Measurements from ENCODE around the gene EFCC1. TPM values are rescaled to one million over a fixed set of nuclear protein-coding genes. Genes with fewer than 3 reads are reported as not detected.

The EFCC1 gene
- total RNA-seq, 2 experiments from 2014 or later = not detected

DNA sequence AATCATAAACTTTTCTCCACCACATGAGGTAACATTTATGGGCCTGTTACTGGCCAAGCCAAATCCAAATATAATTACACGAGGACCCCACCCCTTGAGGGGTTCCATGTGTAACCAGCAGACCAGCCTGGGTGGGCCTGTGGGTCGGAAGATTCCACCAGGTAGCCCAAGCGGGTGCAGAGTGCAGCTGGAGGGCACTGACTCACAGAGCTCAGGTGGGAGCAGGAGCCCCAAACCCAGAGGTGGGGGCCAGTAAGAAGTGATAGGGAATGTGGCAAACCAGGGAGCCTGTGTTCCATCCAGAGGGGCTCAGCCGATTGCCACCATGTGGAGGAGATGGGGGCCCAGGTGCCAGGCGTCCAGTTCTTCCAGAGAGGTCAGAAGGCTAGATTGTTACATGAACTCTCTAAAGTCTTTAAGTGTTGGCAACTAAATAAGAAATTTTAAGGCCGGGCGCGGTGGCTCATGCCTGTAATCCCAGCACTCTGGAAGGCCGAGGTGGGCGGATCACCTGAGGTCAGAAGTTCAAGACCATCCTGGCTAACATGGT, 62.1 kb downstream of the EFCC1 start:
- H3K27ac ChIP-seq (ENCODE audit: low read depth, low read length, poor library complexity, severe bottlenecking) = no peak overlapping the region
- peaks cover 14% of the 10 kb centered on the region for H3K4me1 ChIP-seq (ENCODE audit: insufficient read depth, low read length, poor library complexity, severe bottlenecking)
- no peaks in the 10 kb centered on the region for H3K9me2 ChIP-seq (ENCODE audit: insufficient read depth, low read length)
- no peak overlapping the region for H3K4me3 ChIP-seq (ENCODE audit: low read depth, low read length, poor library complexity, severe bottlenecking)
- no TSS peak for BruUV-seq (replicated peaks)
- TF ChIP-seq, protein P1, sequence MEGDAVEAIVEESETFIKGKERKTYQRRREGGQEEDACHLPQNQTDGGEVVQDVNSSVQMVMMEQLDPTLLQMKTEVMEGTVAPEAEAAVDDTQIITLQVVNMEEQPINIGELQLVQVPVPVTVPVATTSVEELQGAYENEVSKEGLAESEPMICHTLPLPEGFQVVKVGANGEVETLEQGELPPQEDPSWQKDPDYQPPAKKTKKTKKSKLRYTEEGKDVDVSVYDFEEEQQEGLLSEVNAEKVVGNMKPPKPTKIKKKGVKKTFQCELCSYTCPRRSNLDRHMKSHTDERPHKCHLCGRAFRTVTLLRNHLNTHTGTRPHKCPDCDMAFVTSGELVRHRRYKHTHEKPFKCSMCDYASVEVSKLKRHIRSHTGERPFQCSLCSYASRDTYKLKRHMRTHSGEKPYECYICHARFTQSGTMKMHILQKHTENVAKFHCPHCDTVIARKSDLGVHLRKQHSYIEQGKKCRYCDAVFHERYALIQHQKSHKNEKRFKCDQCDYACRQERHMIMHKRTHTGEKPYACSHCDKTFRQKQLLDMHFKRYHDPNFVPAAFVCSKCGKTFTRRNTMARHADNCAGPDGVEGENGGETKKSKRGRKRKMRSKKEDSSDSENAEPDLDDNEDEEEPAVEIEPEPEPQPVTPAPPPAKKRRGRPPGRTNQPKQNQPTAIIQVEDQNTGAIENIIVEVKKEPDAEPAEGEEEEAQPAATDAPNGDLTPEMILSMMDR (conservative IDR thresholded peaks at IDR 0.05; ENCODE audit: low read length) = no peak
- TF ChIP-seq EZH2phosphoT487 (IDR thresholded peaks at IDR 0.05; ENCODE audit: borderline replicate concordance, low read depth, low read length) = no peak
- no peaks in the 10 kb centered on the region for H3K9me3 ChIP-seq (ENCODE audit: low read length)
- H3K36me3 ChIP-seq (ENCODE audit: insufficient read depth, low read length) = no peaks in the 10 kb centered on the region
- no peaks in the 10 kb centered on the region for H3K79me2 ChIP-seq (ENCODE audit: insufficient read depth, low read depth, low read length)
- no peak overlapping the region for H3K4me2 ChIP-seq (ENCODE audit: low read length)
- no peak for DNase-seq (ENCODE audit: low spot score)
- H4K20me1 ChIP-seq (ENCODE audit: insufficient read depth, low read length) = no peaks in the 10 kb centered on the region
- H2AFZ ChIP-seq (ENCODE audit: low read length) = no peak overlapping the region
- POLR2A ChIA-PET = interaction anchor here (0.7 kb wide), 1 partner anchor 97 kb away, joined by 4 read pairs; no protein-coding TSS in a partner anchor
- intact Hi-C loops (cut with micrococcal nuclease; ENCODE audit: unreplicated experiment) = no loop called here
- CTCF ChIA-PET (ENCODE audit: unreplicated experiment) = no interaction called here

DNA sequence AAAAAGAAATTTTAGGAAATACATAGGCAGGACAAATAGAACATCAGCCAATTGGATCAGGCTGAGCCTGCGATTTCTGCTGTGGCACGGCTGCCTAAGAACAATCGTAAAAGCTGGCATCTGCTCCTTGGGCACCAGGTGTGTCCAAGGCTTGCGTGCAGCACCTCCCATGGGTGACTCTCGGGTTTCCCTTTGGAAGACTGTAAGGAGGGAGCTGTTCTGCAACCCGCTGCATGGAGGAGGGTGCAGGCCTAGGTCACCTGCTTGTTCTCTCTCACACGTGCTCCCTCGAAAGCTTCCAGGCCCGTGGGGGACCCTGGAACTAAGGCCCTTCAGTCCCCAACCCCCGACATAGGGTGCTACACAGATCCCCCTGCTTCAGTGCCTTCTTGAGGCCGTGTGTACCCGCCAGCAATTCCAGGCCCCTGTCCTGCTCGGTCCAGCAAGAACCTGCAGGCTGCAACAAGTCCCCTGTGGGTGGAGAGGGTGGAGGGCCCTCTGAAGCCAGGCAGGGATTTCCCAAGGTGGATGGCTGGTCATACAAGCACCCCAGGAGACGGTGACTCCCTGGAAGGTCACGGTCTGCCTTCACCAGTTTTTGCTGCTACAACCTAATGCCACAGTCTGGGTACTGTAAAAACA, 62.9 kb downstream of the EFCC1 start:
- intact Hi-C loops (cut with micrococcal nuclease; ENCODE audit: unreplicated experiment) = no loop called here
- POLR2A ChIA-PET = interaction anchor here (0.7 kb wide), 2 partner anchors 98 to 122 kb away, joined by 4 read pairs; no protein-coding TSS in a partner anchor
- Histone ChIP-seq H3K36me3 (ENCODE audit: insufficient read depth, low read length) (no peaks in the 10 kb centered on the region), H3K9me3 (ENCODE audit: low read length) (no peaks in the 10 kb centered on the region), H3K79me2 (ENCODE audit: insufficient read depth, low read depth, low read length) (no peaks in the 10 kb centered on the region), H2AFZ (ENCODE audit: low read length) (no peak overlapping the region), H3K9me2 (ENCODE audit: insufficient read depth, low read length) (no peaks in the 10 kb centered on the region), H4K20me1 (ENCODE audit: insufficient read depth, low read length) (no peaks in the 10 kb centered on the region), H3K27ac (ENCODE audit: low read depth, low read length, poor library complexity, severe bottlenecking) (no peak overlapping the region), H3K4me3 (ENCODE audit: low read depth, low read length, poor library complexity, severe bottlenecking) (no peak overlapping the region), H3K4me2 (ENCODE audit: low read length) (no peak overlapping the region), H3K4me1 (ENCODE audit: insufficient read depth, low read length, poor library complexity, severe bottlenecking) (peaks cover 6% of the 10 kb centered on the region)
- TF ChIP-seq, protein P1 (conservative IDR thresholded peaks at IDR 0.05; ENCODE audit: low read length) = no peak
- TF ChIP-seq EZH2phosphoT487 (IDR thresholded peaks at IDR 0.05; ENCODE audit: borderline replicate concordance, low read depth, low read length) = no peak
- no TSS peak for BruUV-seq (replicated peaks)
- no peak for DNase-seq (ENCODE audit: low spot score)
- CTCF ChIA-PET (ENCODE audit: unreplicated experiment) = no interaction called here

DNA sequence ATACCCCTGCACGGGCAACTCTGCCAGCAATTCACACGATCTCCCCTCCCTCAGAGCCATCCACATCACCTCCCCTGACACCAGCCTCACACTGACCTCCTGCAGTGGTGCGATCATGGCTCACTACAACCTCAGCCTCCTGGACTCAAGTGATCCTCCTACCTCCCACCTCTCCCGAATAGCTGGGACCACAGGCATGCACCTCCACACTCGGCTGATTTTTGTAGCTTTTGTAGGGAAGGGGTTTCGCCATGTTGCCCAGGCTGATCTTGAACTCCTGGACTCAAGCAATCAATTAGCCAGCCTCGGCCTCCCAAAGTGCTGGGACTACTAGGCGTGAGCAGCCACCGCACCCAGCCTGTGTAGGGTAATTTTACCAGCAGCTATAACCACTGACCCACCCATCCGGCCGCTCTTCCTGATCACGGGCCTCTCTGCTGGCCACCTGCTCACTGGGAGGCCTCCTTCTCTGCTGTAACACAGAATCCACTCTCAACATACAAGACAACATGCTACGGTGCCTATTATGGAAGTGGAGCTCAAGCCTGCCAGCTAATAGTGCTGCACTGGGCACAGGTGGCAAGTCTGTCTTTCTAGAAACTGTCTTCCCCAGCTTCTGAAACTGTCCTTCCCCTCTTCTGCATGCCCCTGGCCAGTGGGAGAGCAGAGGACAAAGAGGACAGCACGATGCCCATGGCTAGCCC, 64.1 kb downstream of the EFCC1 start:
- no peaks in the 10 kb centered on the region for H3K79me2 ChIP-seq (ENCODE audit: insufficient read depth, low read depth, low read length)
- H3K27ac ChIP-seq (ENCODE audit: low read depth, low read length, poor library complexity, severe bottlenecking) = no peak overlapping the region
- no peaks in the 10 kb centered on the region for H4K20me1 ChIP-seq (ENCODE audit: insufficient read depth, low read length)
- TF ChIP-seq, protein P1 (conservative IDR thresholded peaks at IDR 0.05; ENCODE audit: low read length) = no peak
- no peak for TF ChIP-seq EZH2phosphoT487 (IDR thresholded peaks at IDR 0.05; ENCODE audit: borderline replicate concordance, low read depth, low read length)
- H2AFZ ChIP-seq (ENCODE audit: low read length) = no peak overlapping the region
- H3K4me1 ChIP-seq (ENCODE audit: insufficient read depth, low read length, poor library complexity, severe bottlenecking) = peaks cover 6% of the 10 kb centered on the region
- no peak overlapping the region for H3K4me3 ChIP-seq (ENCODE audit: low read depth, low read length, poor library complexity, severe bottlenecking)
- CTCF ChIA-PET (ENCODE audit: unreplicated experiment) = no interaction called here
- H3K36me3 ChIP-seq (ENCODE audit: insufficient read depth, low read length) = no peaks in the 10 kb centered on the region
- H3K4me2 ChIP-seq (ENCODE audit: low read length) = no peak overlapping the region
- H3K9me3 ChIP-seq (ENCODE audit: low read length) = no peaks in the 10 kb centered on the region
- no peak for DNase-seq (ENCODE audit: low spot score)
- POLR2A ChIA-PET = no interaction called here
- no TSS peak for BruUV-seq (replicated peaks)
- no peaks in the 10 kb centered on the region for H3K9me2 ChIP-seq (ENCODE audit: insufficient read depth, low read length)
- intact Hi-C loops (cut with micrococcal nuclease; ENCODE audit: unreplicated experiment) = no loop called here

Data from OCI-LY7 (cell line).